Subcutaneous adipose tissue (tissue), 4 donors: ENCODE measurements around the gene UBA3. TPM values are rescaled to one million over a fixed set of nuclear protein-coding genes. Genes with fewer than 3 reads are reported as not detected.

Experiments
- CTCF ChIP-seq: fragments of 450-650 bp; IDR thresholded peaks from one replicate; pipeline ENCODE4 v1.5.1; 2016; ENCODE audit warnings: low read depth, mild to moderate bottlenecking, control low read depth, antibody characterized with exemption, moderate library complexity
- total RNA-seq, 4 donors: library from RNA; depleted of rRNA; stranded (reverse); fragments of >200 nt; gene quantifications; one replicate each; pipeline ENCODE4 v1.1.0, GENCODE V29; 2016

The UBA3 gene
- total RNA-seq, 4 donors from 2014 or later, result 51.8 to 97.5 (median 53.1) TPM

DNA sequence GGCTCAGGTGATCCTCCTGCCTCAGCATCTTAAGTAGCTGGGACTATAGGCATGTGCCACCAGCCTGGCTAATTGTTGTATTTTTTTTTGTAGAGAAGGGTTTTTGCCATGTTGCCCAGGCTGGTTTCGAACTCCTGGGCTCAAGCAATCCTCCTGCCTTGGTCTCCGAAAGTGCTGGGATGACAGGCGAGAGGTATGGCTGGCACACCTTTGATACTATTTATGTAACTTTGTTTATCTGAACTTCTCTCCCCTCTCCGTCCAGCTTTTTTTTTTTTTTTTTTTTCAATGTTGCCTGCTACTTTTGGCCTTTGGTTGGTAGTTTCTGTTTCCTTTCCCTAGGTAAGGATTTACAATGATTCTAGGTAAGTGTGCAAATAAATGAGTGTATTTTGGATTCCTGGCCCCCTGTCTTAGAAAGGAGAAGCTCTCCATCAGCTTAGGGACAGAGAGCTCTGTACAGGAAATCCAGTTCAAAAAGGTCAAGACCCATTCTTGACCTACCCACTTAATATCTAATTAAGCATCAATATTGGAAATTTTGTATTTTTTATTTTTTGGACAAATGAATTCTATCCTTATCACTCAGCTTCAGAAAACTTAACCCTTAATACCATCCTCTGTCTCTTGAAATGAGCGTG is 11.3 kb upstream of the UBA3 start:
- TF ChIP-seq CTCF, result no peak

DNA sequence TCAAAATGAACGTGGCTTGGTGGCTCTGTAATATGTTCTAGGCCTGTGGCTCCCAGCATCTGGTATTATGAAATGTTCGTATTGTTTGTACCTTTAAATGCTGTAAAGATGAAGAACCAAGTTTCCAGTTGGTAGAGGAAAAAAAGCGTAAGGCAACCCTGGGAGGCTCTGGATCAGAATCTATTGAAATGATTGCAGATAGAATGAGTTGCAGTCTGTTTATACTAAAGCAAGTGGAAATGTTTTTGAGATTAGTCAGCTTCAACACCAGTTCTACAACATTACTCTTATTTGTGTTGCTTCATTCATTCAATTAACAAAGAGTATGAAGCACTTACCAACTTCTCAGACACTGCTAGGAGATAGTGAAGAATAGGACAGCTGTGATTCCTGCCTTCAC is 9.9 kb upstream of the UBA3 start:
- no peak for TF ChIP-seq CTCF

DNA sequence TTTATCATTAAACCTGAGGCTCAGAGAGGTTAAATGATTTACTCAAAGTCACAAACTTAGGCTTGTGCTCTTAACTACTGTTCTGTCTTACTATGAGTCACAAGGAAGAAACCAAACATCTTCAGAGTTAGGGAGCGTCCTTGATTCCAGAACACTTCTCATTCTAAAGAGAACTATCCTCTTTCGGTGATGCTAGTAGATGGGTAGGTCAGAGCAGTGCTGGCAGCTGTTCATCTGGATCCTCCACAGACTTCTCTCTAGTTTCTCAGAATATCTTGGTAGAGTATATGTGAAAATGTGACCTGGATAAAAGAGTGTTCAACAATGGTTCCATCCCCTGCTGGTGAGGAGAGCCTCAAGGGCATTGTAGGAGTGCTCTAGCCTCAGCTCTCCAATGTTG is 7.9 kb upstream of the UBA3 start:
- no peak for TF ChIP-seq CTCF

- no peak for TF ChIP-seq CTCF
These were observed 7.0 kb upstream of the UBA3 start for GRCh38 chr3:69087030-69087791.

GRCh38 chr3:69085833-69086722 is 5.9 kb upstream of the UBA3 start:
- no peak for TF ChIP-seq CTCF

GRCh38 chr3:69085168-69085832 is 5.1 kb upstream of the UBA3 start:
- TF ChIP-seq CTCF, result no peak
